NAMALWA (cell line): ENCODE results near the gene GNRHR.
"Not testable (repeated sequence)": the region's sequence is repeated elsewhere in the genome, so short reads cannot be mapped to it uniquely, and the experiment has no call there.

Experiments used
- DNase-seq: peaks from one replicate; pipeline ENCODE4 v3.0.0-alpha.2; 2015; ENCODE audit warnings: low spot score

The GNRHR gene

GRCh38 chr4:67727124-67727850 lies 26.9 kb downstream of the GNRHR start:
- DNase-seq, result no peak

DNA sequence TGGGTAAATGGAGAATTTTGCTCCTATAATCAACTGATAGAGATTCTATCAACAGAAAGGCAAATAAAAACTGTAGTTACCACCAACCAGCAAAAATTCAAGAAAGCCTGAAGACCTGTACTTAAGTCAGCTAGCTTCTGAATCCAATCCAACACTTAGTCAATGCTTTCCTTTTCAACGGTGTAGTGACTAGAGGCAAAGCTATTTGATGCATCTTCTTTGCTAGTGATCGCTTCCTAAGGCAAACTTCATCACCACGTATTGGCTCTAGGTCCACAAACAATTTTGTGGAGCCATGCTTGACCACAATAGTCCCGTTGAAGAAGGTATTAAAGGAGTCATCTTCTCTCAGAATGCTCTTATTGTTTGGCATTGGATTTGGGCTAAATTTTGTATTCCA lies 28.2 kb downstream of the GNRHR start:
- no peak for DNase-seq

- no peak for DNase-seq
Measured at GRCh38 chr4:67725132-67725531, 29.1 kb downstream of the GNRHR start.

GRCh38 chr4:67723949-67724348 lies 30.2 kb downstream of the GNRHR start:
- DNase-seq, result no peak

DNA sequence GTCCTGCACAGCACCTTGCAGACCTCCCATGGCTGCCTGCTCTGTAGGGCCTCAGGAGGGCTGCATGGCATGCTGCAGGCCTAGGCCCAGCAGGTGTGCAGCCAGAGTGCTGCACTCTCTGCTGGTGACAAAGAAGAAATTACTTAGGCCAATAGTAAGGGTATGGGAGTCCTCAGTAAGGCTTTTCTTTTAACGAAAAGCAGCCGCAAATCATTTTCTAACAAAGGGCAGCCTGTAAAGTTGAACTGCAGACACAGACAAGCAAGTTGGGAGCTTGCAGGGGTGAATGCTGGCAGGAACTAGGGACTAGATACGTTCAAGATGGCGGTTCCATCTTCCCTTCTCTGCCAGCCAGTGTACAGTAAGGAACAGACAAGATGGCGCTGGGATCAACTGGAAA lies 30.8 kb downstream of the GNRHR start:
- DNase-seq, result no peak

GRCh38 chr4:67721770-67722597 lies 32.2 kb downstream of the GNRHR start:
- DNase-seq, result no peak

- no peak for DNase-seq
Measured at GRCh38 chr4:67721315-67721769, 32.8 kb downstream of the GNRHR start.

DNA sequence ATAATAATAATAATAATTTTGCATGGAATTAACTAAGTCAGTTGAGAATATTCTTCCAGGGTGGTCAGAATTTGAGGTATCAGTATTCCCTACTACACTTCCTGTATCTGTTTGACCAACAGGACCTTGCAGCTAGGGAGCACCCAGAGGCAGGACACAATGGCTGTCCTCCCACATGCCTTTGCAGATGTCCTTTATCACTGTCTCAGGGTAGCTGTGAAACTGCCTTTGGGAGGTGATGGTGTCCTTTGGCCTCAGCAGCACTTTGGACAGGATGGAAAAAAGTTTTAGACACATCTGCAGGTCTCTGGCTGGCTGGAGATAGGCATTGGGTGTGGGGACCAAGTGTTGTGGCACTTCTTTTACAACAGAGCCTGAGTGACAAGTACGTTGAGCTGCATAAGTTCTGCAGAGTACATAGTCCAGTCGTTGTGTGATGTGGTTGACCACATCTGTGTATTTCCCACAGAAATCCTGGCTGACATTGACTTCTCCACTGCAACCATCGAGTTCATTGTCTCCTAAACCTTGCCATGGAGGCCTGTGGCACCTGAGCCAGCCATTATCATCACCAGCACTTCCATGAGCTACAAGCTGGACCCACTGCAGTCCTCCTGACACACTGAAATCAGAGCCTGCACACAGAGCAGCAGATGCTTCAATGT lies 34.1 kb downstream of the GNRHR start:
- DNase-seq, result no peak

DNA sequence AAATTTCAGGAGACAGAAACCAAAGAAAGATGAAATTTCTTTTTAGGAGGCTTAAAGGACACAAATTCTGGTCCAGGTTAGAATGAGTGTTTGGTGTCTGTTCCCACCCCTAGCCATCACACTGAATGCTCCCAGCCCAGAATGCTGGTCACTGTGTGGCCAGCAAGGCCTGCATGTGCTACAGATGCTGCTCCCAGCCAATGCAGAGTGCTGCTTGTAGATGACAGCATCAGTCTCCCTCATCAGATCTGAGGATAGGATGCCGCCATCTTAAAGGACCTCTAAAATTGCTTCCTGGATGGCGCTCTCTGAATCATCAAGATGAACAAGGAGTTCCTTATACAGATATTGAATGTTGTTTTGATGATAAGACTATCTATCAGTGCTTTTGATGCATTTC lies 35.3 kb downstream of the GNRHR start:
- DNase-seq, result no peak

- DNase-seq, result no peak
Measured at GRCh38 chr4:67717586-67717985, 36.6 kb downstream of the GNRHR start.

- DNase-seq, result no peak
Measured at GRCh38 chr4:67714955-67715354, 39.2 kb downstream of the GNRHR start.

DNA sequence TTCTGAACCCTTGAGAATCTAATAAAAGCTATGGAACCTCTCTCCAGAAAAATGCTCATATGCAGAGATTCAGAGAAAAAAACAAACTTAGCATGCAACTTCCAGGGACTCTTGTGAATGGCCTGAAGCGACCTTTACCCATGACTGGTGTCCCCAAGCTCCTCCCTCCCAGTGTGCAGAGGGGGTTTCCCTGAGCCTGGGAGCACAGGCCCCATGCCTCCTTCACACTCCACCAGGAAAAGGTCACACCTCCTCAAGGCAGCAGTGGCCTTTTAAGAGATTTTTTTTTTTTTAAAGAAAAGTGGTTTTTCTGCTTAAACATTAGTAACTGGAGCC lies 40.0 kb downstream of the GNRHR start:
- no peak for DNase-seq

GRCh38 chr4:67713529-67714247 lies 40.5 kb downstream of the GNRHR start:
- no peak for DNase-seq

DNA sequence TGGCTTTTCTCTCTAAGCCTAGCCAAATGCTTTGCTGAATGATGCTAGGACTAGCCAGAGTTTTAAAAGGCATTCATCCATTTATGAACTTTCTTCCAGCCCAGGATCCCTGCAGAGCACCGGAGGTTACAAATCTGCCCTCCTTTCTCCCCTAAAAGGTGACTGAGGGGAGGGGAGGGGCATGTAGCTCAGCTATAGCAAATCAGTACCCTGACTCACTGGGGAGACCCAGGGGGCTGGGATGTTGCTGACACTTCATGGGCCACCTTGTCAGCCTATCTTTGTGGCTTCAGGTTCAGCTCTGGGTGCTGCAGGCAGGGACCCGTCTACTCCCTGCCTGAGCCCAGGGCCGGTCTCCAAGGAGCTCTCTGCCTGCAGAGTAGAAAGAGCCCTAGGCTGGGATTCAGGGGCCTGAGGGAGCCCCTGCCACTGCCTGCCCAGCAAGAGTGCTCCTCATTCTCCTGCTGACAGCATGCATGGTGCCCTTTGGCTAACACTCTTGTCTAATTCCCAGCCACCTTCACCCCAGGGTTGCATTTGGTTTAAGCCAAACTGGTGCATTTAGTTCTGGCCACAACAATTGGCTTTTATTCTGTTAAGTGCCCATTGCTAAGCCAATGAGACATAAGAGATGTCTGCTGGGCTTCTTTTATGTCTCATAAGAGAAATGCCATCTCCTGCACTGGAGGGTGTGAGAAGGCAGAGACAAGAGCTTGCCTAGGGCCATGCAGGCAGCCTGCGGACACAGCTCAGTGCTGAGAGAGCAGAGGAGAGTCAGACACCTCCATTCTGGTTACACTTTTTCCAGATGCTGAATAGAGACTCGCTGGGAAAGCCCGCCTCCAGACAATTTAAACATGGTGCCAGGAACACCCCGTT lies 41.3 kb downstream of the GNRHR start:
- DNase-seq, result no peak

- no peak for DNase-seq
Measured at GRCh38 chr4:67712000-67712625, 42.1 kb downstream of the GNRHR start.

DNA sequence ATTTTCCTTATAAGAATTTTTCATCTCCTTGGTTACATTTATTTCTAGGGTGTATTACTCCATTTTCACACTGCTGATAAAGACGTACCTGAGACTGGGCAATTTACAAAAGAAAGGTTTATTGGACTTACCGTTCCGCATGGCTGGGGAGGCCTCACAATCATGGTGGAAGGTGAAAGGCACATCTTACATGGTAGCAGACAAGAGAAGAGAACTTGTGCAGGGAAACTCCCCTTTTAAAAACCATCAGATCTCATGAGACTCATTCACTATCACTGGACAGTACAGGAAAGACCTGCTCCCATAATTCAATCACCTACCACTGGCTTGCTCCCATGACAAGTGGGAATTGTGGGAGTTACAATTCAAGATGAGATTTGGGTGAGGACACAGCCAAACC lies 47.5 kb downstream of the GNRHR start:
- not testable (repeated sequence) for DNase-seq

- DNase-seq, result no peak
Measured at GRCh38 chr4:67704843-67705242, 49.3 kb downstream of the GNRHR start.

- peak; percentile 20 for DNase-seq
Measured at GRCh38 chr4:67702166-67702565, 52.0 kb downstream of the GNRHR start.

DNA sequence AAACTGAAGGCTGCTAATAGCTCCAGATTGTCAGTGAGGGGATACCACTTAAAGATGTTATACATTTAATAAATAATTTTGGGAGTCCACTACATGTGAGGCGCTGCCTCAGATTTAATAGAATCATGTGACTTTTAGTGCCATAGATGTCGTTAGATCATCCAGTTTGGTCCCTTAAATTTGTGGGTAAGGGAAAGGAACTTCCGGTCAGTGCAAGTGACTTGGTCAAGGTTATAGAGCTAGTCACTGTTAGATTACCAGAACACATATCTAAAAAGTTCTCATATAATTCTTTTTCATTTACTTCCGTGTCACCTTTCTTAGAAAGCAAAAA lies 52.7 kb downstream of the GNRHR start:
- DNase-seq, result no peak

GRCh38 chr4:67700738-67701516 lies 53.3 kb downstream of the GNRHR start, which contains the start of gene UBA6:
UBA6 (minus strand) TSS chr4:67701155; CDS start chr4:67701119, 36 bp downstream.
- DNase-seq, result peak; percentile 98
